Gastrocnemius medialis (tissue), 4 donors: ENCODE results near the gene PRR7. TPM values are rescaled to one million over a fixed set of nuclear protein-coding genes. Genes with fewer than 3 reads are reported as not detected.

Experiments
- ATAC-seq, 2 donors: fragments of 150-250 bp; one replicate each; pipeline ENCODE4 v1.9.1; 2016
- DNase-seq, 2 donors: peaks; one replicate each; pipeline ENCODE4 v3.0.0-alpha.2; 2019
- H3K27ac ChIP-seq, 4 donors: fragments of 200-600 bp; sonication (generic); 1 replicate in 1 of 4; 2 replicates in 3 of 4; pipeline ENCODE4 v1.5.1; 2016 to 2018; ENCODE audit warnings: mild to moderate bottlenecking in 2 of 4, moderate library complexity in 1 of 4
- H3K27me3 ChIP-seq, 3 donors: fragments of 200-600 bp; sonication (generic) in 2 of 3; 1 replicate in 1 of 3; 2 replicates in 2 of 3; pipeline versions ENCODE4 v1.5.1 to v1.6.0; 2016 to 2019; ENCODE audit warnings: mild to moderate bottlenecking in 1 of 3, moderate library complexity in 1 of 3
- H3K36me3 ChIP-seq, 2 donors: fragments of 200-600 bp; sonication (generic) in 1 of 2; one replicate each; pipeline ENCODE4 v1.5.1; 2017 to 2018
- H3K4me1 ChIP-seq, 2 donors: fragments of 200-600 bp; sonication (generic) in 1 of 2; one replicate each; pipeline ENCODE4 v1.5.1; 2016 to 2017; ENCODE audit warnings: mild to moderate bottlenecking in 2 of 2
- H3K4me3 ChIP-seq, 4 donors: fragments of 200-600 bp; sonication (generic) in 3 of 4; 1 replicate in 1 of 4; 2 replicates in 3 of 4; pipeline ENCODE4 v1.5.1; 2016 to 2019; ENCODE audit warnings: mild to moderate bottlenecking in 2 of 4
- H3K9me3 ChIP-seq, 3 donors: fragments of 200-600 bp; sonication (generic) in 2 of 3; 1 replicate in 1 of 3; 2 replicates in 2 of 3; pipeline ENCODE4 v1.5.1; 2016 to 2019
- POLR2A ChIP-seq, 2 donors: fragments of 450-650 bp; IDR thresholded peaks; one replicate each; pipeline ENCODE4 v1.6.1; 2017; ENCODE audit warnings: antibody characterized with exemption in 2 of 2, mild to moderate bottlenecking in 2 of 2, moderate library complexity in 2 of 2
- in situ Hi-C, 4 donors: fragments of 200-750 bp; cut with MboI; loops; one replicate each; pipeline versions ENCODE4 v1.15.0 to v1.8.0; 2017; ENCODE audit warnings: low sequenced_read_pairs in 4 of 4
- intact Hi-C: fragments of 100-400 bp; cut with DNase I; formaldehyde crosslinking; loops from one replicate; pipeline ENCODE4 v1.15.1; 2023; ENCODE audit warnings: low total_unique reads
- total RNA-seq, 4 donors: library from RNA; depleted of rRNA; stranded (reverse); fragments of >200 nt; gene quantifications; one replicate each; pipeline versions ENCODE4 v1.1.0 to v1.2.3, GENCODE V29; 2016
- TF ChIP-seq, protein P1 (sequence below), 5 experiments: fragments of 450-650 bp in 3 of 5; fragments of 200-600 bp in 2 of 5; sonication (generic) in 2 of 5; IDR thresholded peaks in 4 of 5; conservative IDR thresholded peaks in 1 of 5; 1 replicate in 4 of 5; 2 replicates in 1 of 5; pipeline ENCODE4 v1.5.1; 2016 to 2019; ENCODE audit warnings: antibody characterized with exemption in 5 of 5, mild to moderate bottlenecking in 3 of 5, moderate library complexity in 3 of 5

The PRR7 gene
- total RNA-seq, 4 donors from 2014 or later = 0.63 to 2.0 (median 1.4) TPM; not detected in 1

DNA sequence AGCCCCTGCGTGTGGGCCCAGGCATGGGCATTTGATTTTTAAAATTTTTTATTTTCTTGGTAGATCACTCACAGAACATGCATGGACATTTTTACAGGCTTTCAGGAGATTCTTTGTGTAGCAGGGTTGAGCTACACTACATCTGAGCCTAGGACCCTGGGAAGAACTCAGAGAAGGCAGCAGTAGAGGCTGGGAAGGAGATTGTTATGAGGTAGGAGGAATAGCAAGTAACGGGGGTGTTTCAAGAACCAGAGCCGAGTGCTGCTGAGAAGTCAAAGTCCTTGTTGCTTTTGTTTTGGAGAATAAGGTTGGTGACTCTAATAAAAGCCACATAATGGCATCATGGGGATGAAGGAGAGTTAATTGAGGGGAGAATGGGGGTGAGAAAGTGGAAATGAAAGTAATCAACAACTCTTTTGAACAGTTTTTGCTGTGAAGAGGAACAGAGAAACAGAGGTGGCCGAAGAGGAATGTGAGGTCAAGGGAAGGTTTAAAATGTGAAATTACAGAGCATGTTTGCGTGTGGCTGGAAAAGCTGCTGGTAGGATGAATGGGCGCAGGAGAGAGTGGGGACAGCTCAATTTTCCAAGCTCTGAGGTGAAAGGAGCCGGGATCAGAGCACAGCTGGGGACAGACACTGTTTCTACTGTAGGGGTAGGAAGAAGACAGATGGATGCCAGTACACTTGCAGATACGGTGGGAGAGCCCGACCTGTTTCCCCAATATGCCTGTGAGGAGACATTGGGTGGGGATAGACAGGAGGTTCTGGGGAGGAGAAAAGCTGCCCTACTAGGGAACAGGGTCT is 55.5 kb downstream of the PRR7 start:
- Histone ChIP-seq H3K36me3 (no peaks in the 10 kb centered on the region), H3K27ac (no peak overlapping the region), H3K4me3 (no peak overlapping the region), H3K9me3 (no peaks in the 10 kb centered on the region), H3K27me3 (no peaks in the 10 kb centered on the region), H3K4me1 (peaks cover 15 to 16% of the 10 kb centered on the region in 2 donors)
- TF ChIP-seq POLR2A (IDR thresholded peaks at IDR 0.05) = no peak
- TF ChIP-seq, protein P1, sequence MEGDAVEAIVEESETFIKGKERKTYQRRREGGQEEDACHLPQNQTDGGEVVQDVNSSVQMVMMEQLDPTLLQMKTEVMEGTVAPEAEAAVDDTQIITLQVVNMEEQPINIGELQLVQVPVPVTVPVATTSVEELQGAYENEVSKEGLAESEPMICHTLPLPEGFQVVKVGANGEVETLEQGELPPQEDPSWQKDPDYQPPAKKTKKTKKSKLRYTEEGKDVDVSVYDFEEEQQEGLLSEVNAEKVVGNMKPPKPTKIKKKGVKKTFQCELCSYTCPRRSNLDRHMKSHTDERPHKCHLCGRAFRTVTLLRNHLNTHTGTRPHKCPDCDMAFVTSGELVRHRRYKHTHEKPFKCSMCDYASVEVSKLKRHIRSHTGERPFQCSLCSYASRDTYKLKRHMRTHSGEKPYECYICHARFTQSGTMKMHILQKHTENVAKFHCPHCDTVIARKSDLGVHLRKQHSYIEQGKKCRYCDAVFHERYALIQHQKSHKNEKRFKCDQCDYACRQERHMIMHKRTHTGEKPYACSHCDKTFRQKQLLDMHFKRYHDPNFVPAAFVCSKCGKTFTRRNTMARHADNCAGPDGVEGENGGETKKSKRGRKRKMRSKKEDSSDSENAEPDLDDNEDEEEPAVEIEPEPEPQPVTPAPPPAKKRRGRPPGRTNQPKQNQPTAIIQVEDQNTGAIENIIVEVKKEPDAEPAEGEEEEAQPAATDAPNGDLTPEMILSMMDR (IDR thresholded peaks at IDR 0.05 in 4 of 5, conservative IDR thresholded peaks at IDR 0.05 in 1 of 5) = no peak
- in situ Hi-C loops = loop anchor here (5.0 to 25.0 kb wide), 4 partner anchors 97 to 117 kb away; partner anchors contain the start of genes SLC34A1 (in 2 of the 4), F12 (in 1 of the 4) and PFN3 (in 1 of the 4)
- DNase-seq (no peak), ATAC-seq (no peak)
- intact Hi-C loops = loop anchor here (1.0 kb wide), 3 partner anchors 47 to 112 kb away; no protein-coding TSS in a partner anchor

DNA sequence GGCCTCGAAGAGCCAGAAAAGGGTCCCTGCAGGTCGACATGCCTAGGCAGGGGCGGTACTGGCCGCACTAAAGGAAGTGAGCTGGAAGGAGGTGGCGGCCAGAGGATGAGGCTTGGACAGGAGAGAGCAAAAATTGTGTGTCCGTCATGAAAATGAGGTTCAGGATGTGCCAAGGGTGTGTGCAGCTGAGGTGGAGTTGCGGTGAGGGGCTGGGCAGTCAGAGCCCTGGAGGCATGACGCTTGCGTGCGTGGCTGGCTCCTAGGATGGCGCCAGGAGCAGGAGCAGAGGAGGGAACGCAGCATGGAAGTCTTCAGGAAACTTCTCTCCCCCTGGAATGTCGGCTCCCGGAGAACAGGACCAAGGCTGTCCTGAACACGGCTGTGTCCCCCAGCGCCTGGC is 56.3 kb downstream of the PRR7 start:
- H3K27ac ChIP-seq = no peak overlapping the region
- H3K4me3 ChIP-seq = no peak overlapping the region
- no peaks in the 10 kb centered on the region for H3K9me3 ChIP-seq
- no peaks in the 10 kb centered on the region for H3K36me3 ChIP-seq
- H3K4me1 ChIP-seq = peaks cover 12 to 13% of the 10 kb centered on the region in 2 donors
- ATAC-seq = no peak
- in situ Hi-C loops (loop anchor here (5.0 to 25.0 kb wide), 4 partner anchors 98 to 118 kb away; partner anchors contain the start of genes SLC34A1 (in 2 of the 4), F12 (in 1 of the 4) and PFN3 (in 1 of the 4)), intact Hi-C loops (no loop called here)
- no peak for TF ChIP-seq POLR2A (IDR thresholded peaks at IDR 0.05)
- TF ChIP-seq, protein P1 (IDR thresholded peaks at IDR 0.05 in 4 of 5, conservative IDR thresholded peaks at IDR 0.05 in 1 of 5) = no peak
- no peak for DNase-seq
- H3K27me3 ChIP-seq = no peaks in the 10 kb centered on the region

DNA sequence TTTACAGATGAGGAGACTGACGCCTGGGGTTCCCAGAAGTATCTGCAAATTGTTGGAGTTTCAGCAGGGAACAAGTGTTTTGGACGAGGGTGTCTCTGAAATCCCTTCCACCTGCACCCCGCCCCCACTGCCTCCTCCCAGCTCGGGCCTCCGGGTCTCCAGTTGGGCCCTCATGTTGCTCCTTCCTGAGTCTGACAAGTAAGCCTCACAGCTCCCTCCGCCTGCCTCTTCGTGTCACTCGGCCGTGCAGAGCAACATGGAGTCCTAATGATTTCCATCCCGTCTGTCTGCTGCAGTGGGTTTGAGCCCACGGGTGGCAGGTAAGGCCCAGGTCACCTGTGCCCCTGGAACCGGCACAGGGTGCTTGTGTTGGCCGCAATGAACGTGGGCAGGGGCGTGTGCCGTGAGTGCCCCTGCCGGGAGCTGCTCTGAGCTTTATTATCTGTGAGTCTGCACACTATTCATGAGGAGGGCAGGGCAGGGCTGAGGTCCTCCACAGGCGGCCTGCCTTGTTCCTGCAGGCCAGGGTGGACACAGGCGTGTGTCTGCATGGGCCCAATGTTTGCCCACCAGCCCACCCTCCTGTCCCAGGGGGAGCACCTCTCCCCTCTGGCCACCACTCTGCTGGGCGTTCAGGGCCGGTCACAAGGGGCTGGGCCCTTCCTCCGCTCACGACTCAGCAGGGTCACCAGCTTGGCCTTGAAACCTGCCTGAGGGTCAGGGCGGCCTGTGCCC is 56.9 kb downstream of the PRR7 start:
- Histone ChIP-seq H3K4me3 (no peak overlapping the region), H3K27me3 (no peaks in the 10 kb centered on the region), H3K4me1 (peaks cover 9 to 11% of the 10 kb centered on the region in 2 donors), H3K27ac (no peak overlapping the region), H3K9me3 (no peaks in the 10 kb centered on the region), H3K36me3 (no peaks in the 10 kb centered on the region)
- ATAC-seq = no peak
- in situ Hi-C loops (loop anchor here (5.0 to 25.0 kb wide), 4 partner anchors 99 to 119 kb away; partner anchors contain the start of genes SLC34A1 (in 2 of the 4), F12 (in 1 of the 4) and PFN3 (in 1 of the 4)), intact Hi-C loops (no loop called here)
- DNase-seq = no peak
- TF ChIP-seq, protein P1 (IDR thresholded peaks at IDR 0.05 in 4 of 5, conservative IDR thresholded peaks at IDR 0.05 in 1 of 5) = no peak
- no peak for TF ChIP-seq POLR2A (IDR thresholded peaks at IDR 0.05)

DNA sequence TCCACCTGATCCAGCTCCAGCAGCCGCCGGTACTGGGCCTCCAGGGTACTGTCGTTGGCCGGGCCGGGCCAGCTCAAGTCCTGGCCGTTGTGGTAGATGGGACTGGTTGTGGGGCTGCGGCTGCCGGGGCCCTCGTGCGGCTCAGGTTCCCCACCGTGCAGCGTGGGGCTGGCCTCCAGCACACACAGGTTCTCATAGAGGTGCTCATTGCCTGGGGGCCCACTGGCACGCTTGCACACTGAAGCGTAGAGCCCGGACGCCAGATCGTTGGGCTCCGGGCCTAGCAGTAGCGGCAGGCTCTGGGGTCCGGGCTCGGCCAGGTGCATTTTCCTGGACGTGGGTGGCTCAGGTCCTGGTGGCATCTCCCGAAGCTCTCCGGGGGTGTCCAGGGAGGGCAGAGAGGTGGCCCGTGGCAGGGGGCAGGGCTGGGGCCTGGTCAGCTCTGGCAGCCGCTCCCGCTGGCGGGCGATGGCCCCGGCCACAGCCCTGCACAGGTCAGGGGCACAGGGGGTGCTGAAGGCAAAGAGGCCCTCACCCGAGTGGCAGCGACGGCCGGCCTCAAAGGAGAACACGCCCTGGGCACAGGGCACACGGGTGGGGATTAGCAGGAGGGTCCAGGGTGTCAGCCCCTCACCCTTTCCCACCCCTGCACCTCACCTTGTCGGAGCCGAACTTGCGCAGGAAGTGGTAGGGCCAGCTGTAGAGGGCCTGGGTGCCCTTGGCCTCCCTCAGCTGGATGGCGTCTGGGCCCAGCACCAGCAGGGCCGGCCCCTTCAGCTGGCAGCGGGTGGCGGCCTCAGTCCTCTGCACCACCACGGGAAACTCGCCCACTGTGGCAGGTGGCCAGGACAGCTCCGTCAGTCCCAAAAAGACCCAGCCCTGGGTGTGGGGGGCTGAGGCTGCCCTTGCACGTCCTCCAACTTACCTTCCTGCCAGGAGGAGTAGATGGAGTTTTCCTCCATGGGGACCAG is 57.8 kb downstream of the PRR7 start:
- peaks cover 9 to 11% of the 10 kb centered on the region in 2 donors for H3K4me1 ChIP-seq
- H3K27ac ChIP-seq = no peak overlapping the region
- ATAC-seq (no peak), DNase-seq (no peak)
- TF ChIP-seq POLR2A (IDR thresholded peaks at IDR 0.05) = no peak
- TF ChIP-seq, protein P1 (IDR thresholded peaks at IDR 0.05 in 4 of 5, conservative IDR thresholded peaks at IDR 0.05 in 1 of 5) = no peak
- no peak overlapping the region for H3K4me3 ChIP-seq
- no peaks in the 10 kb centered on the region for H3K27me3 ChIP-seq
- in situ Hi-C loops = loop anchor here (5.0 to 25.0 kb wide), 4 partner anchors 100 to 120 kb away; partner anchors contain the start of genes SLC34A1 (in 2 of the 4), F12 (in 1 of the 4) and PFN3 (in 1 of the 4)
- intact Hi-C loops = no loop called here
- no peaks in the 10 kb centered on the region for H3K36me3 ChIP-seq
- H3K9me3 ChIP-seq = no peaks in the 10 kb centered on the region
